ENCODE results near the gene NCAPD3.
A peak's percentile ranks its signal among the peaks of the same experiment; 100 is the strongest.
"Not testable (repeated sequence)": the region's sequence is repeated elsewhere in the genome, so short reads cannot be mapped to it uniquely, and the experiment has no call there.

NCAPD3 gene

GRCh38 chr11:134260503-134260902 lies 36.7 kb upstream of the NCAPD3 start:
- TF ChIP-seq CTCF (IDR thresholded peaks at IDR 0.05; ENCODE audit: insufficient read depth, missing control alignments), result no peak
- FAIRE-seq (no peak), DNase-seq (ENCODE audit: insufficient read length, low spot score) (no peak)

- FAIRE-seq (no peak), DNase-seq (ENCODE audit: insufficient read length, low spot score) (no peak)
- no peak for TF ChIP-seq CTCF (IDR thresholded peaks at IDR 0.05; ENCODE audit: insufficient read depth, missing control alignments)
Observed at GRCh38 chr11:134258577-134258976, 34.8 kb upstream of the NCAPD3 start.

- DNase-seq (ENCODE audit: insufficient read length, low spot score), result no peak
- no peak for TF ChIP-seq CTCF (IDR thresholded peaks at IDR 0.05; ENCODE audit: insufficient read depth, missing control alignments)
- no peak for FAIRE-seq
Observed at GRCh38 chr11:134257101-134257500, 33.3 kb upstream of the NCAPD3 start.

GRCh38 chr11:134255184-134255561 lies 31.4 kb upstream of the NCAPD3 start:
- DNase-seq (ENCODE audit: insufficient read length, low spot score); FAIRE-seq: not testable (repeated sequence)

GRCh38 chr11:134254433-134255183 lies 30.8 kb upstream of the NCAPD3 start:
- TF ChIP-seq CTCF (IDR thresholded peaks at IDR 0.05; ENCODE audit: insufficient read depth, missing control alignments), result no peak
- FAIRE-seq (no peak), DNase-seq (ENCODE audit: insufficient read length, low spot score) (no peak)

- no peak for TF ChIP-seq CTCF (IDR thresholded peaks at IDR 0.05; ENCODE audit: insufficient read depth, missing control alignments)
- DNase-seq (ENCODE audit: insufficient read length, low spot score) (peak; percentile 81), FAIRE-seq (no peak)
Observed at GRCh38 chr11:134253188-134253993, 29.6 kb upstream of the NCAPD3 start, which contains the start of the genes ACAD8 and THYN1. ACAD8 (plus strand) TSS chr11:134253568; CDS start chr11:134253601, 33 bp downstream. THYN1 (minus strand) TSS chr11:134253352; CDS start chr11:134252882, 470 bp downstream.

GRCh38 chr11:134252346-134253187 lies 28.8 kb upstream of the NCAPD3 start:
- no peak for TF ChIP-seq CTCF (IDR thresholded peaks at IDR 0.05; ENCODE audit: insufficient read depth, missing control alignments)
- FAIRE-seq (no peak), DNase-seq (ENCODE audit: insufficient read length, low spot score) (no peak)
